Endodermal cell (in vitro differentiated cells): Measurements from ENCODE around the gene RHBDF2. TPM values are rescaled to one million over a fixed set of nuclear protein-coding genes. Genes with fewer than 3 reads are reported as not detected.
A peak's percentile ranks its signal among the peaks of the same experiment; 100 is the strongest.

Experiments used
- DNase-seq: peaks from one replicate; pipeline ENCODE4 v3.0.0-alpha.2; 2017
- H3K27ac ChIP-seq: 2 replicates; pipeline ENCODE4 v1.5.1; 2013; ENCODE audit warnings: mild to moderate bottlenecking, low read depth, low read length, moderate library complexity
- H3K27me3 ChIP-seq: 2 replicates; pipeline ENCODE4 v1.6.1; 2013; ENCODE audit warnings: mild to moderate bottlenecking, low read length, moderate library complexity; ENCODE audit not compliant: insufficient read depth, control insufficient read depth, poor library complexity, severe bottlenecking
- H3K36me3 ChIP-seq: 2 replicates; pipeline ENCODE4 v1.7.0; 2013; ENCODE audit warnings: mild to moderate bottlenecking, low read length, moderate library complexity; ENCODE audit not compliant: control insufficient read depth, insufficient read depth
- H3K4me1 ChIP-seq: one replicate; pipeline ENCODE4 v1.7.0; 2013; ENCODE audit warnings: low read length; ENCODE audit not compliant: control insufficient read depth, insufficient read depth
- H3K4me3 ChIP-seq: 2 replicates; pipeline ENCODE4 v1.5.1; 2013; ENCODE audit warnings: mild to moderate bottlenecking, low read length, moderate library complexity
- H3K9ac ChIP-seq: 2 replicates; pipeline ENCODE4 v1.6.1; 2013; ENCODE audit warnings: mild to moderate bottlenecking, low read length, moderate library complexity; ENCODE audit not compliant: poor library complexity, severe bottlenecking; ENCODE audit errors: extremely low read depth
- H3K9me3 ChIP-seq: 2 replicates; pipeline ENCODE4 v1.6.1; 2013; ENCODE audit warnings: mild to moderate bottlenecking, low read length, moderate library complexity; ENCODE audit not compliant: control insufficient read depth
- H3K27ac Mint-ChIP-seq: 2 replicates; pipeline ENCODE4 v1.8.0; 2020; ENCODE audit warnings: mixed read lengths
- H3K27me3 Mint-ChIP-seq: 2 replicates; pipeline ENCODE4 v1.8.0; 2021; ENCODE audit warnings: mild to moderate bottlenecking, mixed read lengths; ENCODE audit not compliant: insufficient read depth
- H3K36me3 Mint-ChIP-seq: 2 replicates; pipeline ENCODE4 v1.8.0; 2020; ENCODE audit warnings: low read depth, mixed read lengths
- H3K4me1 Mint-ChIP-seq: 2 replicates; pipeline ENCODE4 v1.8.0; 2020; ENCODE audit warnings: mixed read lengths
- H3K4me3 Mint-ChIP-seq: 2 replicates; pipeline ENCODE4 v1.8.0; 2020; ENCODE audit warnings: mild to moderate bottlenecking, moderate library complexity, mixed read lengths
- H3K9me3 Mint-ChIP-seq: 2 replicates; pipeline ENCODE4 v1.8.0; 2020; ENCODE audit warnings: mild to moderate bottlenecking, mixed read lengths
- WGBS, 2 experiments: methylation state at CpG; one replicate each; pipeline versions ENCODE4 v1.1.5 to v1.1.7; 2013; ENCODE audit warnings: missing lambda C conversion rate in 2 of 2, mixed read lengths in 1 of 2; ENCODE audit not compliant: insufficient coverage in 1 of 2, insufficient read length in 1 of 2; 5-methylcytosine and 5-hydroxymethylcytosine counted together
- total RNA-seq, 2 donors: library from RNA; stranded (reverse); fragmentation: NEBNext Ultra II Directional in 1 of 2; extraction: Animal tissue kit (Norgen Biotek cat#: 25700) in 1 of 2; gene quantifications; 2 replicates in 1 of 2; 3 replicates in 1 of 2; pipeline ENCODE4 v1.2.1, GENCODE V29; 2021
- TF ChIP-seq, protein P1 (sequence below): fragments of 200-600 bp; sonication (generic); conservative IDR thresholded peaks from 2 replicates; pipeline ENCODE4 v1.5.0; 2021; ENCODE audit warnings: antibody characterized with exemption, mild to moderate bottlenecking

Gene RHBDF2
- total RNA-seq, 2 donors from 2014 or later = 28.5 to 31.1 TPM

DNA sequence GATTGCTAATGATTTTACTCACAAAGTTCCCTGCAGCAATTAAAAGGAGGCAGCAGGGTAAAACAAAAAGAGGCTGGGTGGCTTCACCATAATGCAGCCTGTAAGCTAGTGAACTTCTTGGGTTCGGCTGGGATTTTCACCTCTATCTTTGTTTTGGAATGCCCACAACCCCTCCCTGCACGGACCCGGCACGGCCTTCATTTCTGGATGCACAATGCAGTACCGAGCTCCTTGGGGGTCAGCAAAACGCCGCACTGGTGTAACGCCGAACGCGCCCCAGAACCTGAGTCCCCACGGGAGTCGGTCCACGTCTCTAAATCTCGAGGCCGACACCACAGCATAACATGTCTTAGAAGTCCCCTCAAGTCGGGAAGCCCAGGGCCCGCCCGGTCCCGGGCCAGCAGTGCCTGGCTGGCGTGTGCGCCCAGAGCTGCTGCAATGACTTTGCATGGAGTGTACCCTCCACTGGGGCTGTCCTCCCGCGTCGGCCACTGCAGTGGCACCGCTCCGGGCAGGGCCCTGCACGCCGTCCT is 49.0 kb downstream of the RHBDF2 start:
- DNase-seq = no peak
- H3K27ac ChIP-seq = peak overlapping the region; percentile 63
- H3K27me3 Mint-ChIP-seq = no peaks in the 10 kb centered on the region
- peak overlapping the region; percentile 95 for H3K4me3 ChIP-seq
- H3K36me3 Mint-ChIP-seq = no peaks in the 10 kb centered on the region
- H3K9me3 Mint-ChIP-seq = no peaks in the 10 kb centered on the region
- H3K36me3 ChIP-seq = no peaks in the 10 kb centered on the region
- H3K9ac ChIP-seq = peak overlapping the region; percentile 73
- TF ChIP-seq, protein P1, sequence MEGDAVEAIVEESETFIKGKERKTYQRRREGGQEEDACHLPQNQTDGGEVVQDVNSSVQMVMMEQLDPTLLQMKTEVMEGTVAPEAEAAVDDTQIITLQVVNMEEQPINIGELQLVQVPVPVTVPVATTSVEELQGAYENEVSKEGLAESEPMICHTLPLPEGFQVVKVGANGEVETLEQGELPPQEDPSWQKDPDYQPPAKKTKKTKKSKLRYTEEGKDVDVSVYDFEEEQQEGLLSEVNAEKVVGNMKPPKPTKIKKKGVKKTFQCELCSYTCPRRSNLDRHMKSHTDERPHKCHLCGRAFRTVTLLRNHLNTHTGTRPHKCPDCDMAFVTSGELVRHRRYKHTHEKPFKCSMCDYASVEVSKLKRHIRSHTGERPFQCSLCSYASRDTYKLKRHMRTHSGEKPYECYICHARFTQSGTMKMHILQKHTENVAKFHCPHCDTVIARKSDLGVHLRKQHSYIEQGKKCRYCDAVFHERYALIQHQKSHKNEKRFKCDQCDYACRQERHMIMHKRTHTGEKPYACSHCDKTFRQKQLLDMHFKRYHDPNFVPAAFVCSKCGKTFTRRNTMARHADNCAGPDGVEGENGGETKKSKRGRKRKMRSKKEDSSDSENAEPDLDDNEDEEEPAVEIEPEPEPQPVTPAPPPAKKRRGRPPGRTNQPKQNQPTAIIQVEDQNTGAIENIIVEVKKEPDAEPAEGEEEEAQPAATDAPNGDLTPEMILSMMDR = no peak
- no peaks in the 10 kb centered on the region for H3K9me3 ChIP-seq
- no peaks in the 10 kb centered on the region for H3K4me1 ChIP-seq
- peak overlapping the region; percentile 79 for H3K27ac Mint-ChIP-seq
- peaks cover 19% of the 10 kb centered on the region for H3K4me1 Mint-ChIP-seq
- H3K27me3 ChIP-seq = no peaks in the 10 kb centered on the region
- peak overlapping the region; percentile 79 for H3K4me3 Mint-ChIP-seq
- WGBS, 2 experiments = 0 to 1% methylated on average over 13 to 29 of the region's 29 CpGs

DNA sequence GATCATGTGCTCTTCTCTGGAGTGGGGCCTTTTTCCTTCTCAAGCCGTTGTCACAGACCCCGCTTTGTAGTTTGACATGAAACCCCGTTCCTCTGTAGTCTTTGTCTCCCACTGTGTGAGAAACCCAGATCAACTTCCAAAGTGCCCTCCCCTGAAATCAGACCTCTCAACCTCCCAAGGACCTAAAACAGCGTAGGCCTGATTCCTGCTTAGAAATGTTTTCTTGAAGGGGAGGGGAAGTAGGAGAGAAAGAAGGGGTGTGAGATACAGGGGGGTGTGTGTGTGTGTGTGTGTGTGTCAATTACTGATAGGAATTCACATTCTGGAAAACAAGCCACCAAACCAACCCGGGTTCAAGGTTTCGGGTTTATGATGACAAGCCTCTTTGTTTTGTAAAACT is 49.7 kb downstream of the RHBDF2 start:
- H3K27ac ChIP-seq = no peak overlapping the region
- H3K4me3 Mint-ChIP-seq = peak overlapping the region; percentile 79
- H3K4me3 ChIP-seq = peak overlapping the region; percentile 95
- peaks cover 26% of the 10 kb centered on the region for H3K4me1 Mint-ChIP-seq
- 38 to 55% methylated on average over 5 to 6 of the region's 6 CpGs for WGBS, 2 experiments
- no peaks in the 10 kb centered on the region for H3K36me3 Mint-ChIP-seq
- H3K27me3 Mint-ChIP-seq = no peaks in the 10 kb centered on the region
- peak; percentile 53 for DNase-seq
- no peaks in the 10 kb centered on the region for H3K9me3 ChIP-seq
- H3K9me3 Mint-ChIP-seq = no peaks in the 10 kb centered on the region
- no peaks in the 10 kb centered on the region for H3K36me3 ChIP-seq
- no peaks in the 10 kb centered on the region for H3K27me3 ChIP-seq
- TF ChIP-seq, protein P1 = no peak
- peak overlapping the region; percentile 73 for H3K9ac ChIP-seq
- H3K27ac Mint-ChIP-seq = no peak overlapping the region
- H3K4me1 ChIP-seq = no peaks in the 10 kb centered on the region

DNA sequence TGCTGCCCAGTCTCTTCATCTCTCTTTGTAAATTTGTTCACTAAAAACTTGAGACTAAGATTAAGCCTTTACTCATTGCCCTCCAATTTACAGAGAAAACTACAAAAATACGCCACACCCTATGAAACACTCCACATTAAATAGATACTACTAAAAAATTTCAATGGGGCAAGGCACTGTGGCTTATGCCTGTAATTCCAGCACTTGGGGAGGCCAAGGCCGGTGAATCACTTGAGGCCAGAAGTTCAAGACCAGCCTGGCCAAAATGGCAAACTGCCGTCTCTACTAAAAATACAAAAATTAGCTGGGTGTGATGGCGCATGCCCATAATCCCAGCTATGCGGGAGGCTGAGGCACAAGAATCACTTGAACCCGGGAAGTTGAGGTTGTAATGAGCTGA is 52.1 kb downstream of the RHBDF2 start:
- DNase-seq = no peak
- Mint-ChIP-seq H3K9me3 (no peaks in the 10 kb centered on the region), H3K4me3 (no peak overlapping the region), H3K27ac (peak overlapping the region; percentile 62), H3K36me3 (no peaks in the 10 kb centered on the region), H3K27me3 (no peaks in the 10 kb centered on the region), H3K4me1 (peaks cover 44% of the 10 kb centered on the region)
- Histone ChIP-seq H3K9me3 (no peaks in the 10 kb centered on the region), H3K4me1 (peaks cover 6% of the 10 kb centered on the region), H3K27me3 (no peaks in the 10 kb centered on the region), H3K9ac (no peak overlapping the region), H3K27ac (no peak overlapping the region), H3K4me3 (no peak overlapping the region), H3K36me3 (no peaks in the 10 kb centered on the region)
- 97 to 98% methylated on average over 6 of the region's 6 CpGs for WGBS, 2 experiments
- TF ChIP-seq, protein P1 = no peak
